ENCODE results near the gene PROM1. TPM values are rescaled to one million over a fixed set of nuclear protein-coding genes. Genes with fewer than 3 reads are reported as not detected.

PROM1 gene
- total RNA-seq, 6 experiments from 2014 or later, result 0.86 to 2.2 (median 1.3) TPM

DNA sequence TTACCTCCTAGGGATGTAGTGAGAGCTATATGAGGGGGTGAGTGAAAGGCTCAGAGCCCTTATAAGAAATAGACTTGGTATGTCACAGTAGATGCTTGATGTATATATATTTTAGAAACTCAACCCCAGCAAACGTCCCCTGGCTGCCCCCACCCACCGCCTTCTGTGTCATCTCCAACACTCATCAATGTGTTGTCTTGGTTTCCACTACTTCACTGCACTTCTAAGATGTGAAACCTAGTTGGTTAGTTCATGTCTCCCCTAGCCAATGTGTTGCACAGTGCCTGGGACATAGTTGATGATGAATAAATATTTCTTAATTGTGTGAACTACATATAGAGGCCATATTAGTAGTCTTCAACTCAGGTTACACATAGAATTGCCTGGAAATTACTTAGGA lies 125.3 kb downstream of the PROM1 start:
- intact Hi-C loops (cut with DNase I), result loop anchor here (10.0 kb wide), 2 partner anchors 74 to 154 kb away; no protein-coding TSS in a partner anchor
- ATAC-seq, result no peak
- 11% methylated on average over 1 of the region's 2 CpGs for WGBS (ENCODE audit: insufficient coverage, low coverage, low lambda C conversion rate, missing lambda C conversion rate)

DNA sequence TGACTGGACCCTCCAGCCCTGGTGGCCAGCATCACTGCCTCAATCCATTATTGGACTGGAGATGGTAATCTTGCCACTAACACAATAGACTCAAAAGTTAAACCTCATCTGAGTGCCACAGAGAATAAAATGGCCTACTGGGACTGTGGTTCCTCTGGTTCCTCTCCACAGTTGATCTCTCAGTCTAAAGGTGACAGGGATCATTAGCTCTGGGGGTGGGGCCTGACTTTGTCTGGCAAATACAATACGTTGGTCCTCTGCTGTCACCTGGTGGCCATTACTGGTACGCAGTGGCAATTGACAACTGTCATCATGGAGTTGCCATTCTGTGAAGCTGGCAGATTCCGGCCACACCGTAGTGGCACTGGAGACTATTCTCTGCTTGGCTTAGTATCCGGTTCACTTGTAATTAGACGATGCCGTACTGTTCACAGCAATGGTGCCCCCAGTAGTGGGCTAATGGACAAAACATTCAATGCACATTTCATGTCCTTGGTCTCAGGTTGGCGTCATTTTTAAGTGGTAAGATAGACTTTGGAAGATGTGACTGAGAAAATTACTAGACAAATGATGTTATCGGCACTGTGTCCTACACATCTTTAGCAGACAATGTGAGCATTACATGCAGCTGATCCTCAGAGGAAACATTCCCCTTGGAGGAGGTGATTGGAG lies 127.5 kb downstream of the PROM1 start:
- peak; percentile 100 for ATAC-seq
- H3K9me3 ChIP-seq, result no peaks in the 10 kb centered on the region
- H3K4me1 ChIP-seq, result no peaks in the 10 kb centered on the region
- TF ChIP-seq, protein P1, sequence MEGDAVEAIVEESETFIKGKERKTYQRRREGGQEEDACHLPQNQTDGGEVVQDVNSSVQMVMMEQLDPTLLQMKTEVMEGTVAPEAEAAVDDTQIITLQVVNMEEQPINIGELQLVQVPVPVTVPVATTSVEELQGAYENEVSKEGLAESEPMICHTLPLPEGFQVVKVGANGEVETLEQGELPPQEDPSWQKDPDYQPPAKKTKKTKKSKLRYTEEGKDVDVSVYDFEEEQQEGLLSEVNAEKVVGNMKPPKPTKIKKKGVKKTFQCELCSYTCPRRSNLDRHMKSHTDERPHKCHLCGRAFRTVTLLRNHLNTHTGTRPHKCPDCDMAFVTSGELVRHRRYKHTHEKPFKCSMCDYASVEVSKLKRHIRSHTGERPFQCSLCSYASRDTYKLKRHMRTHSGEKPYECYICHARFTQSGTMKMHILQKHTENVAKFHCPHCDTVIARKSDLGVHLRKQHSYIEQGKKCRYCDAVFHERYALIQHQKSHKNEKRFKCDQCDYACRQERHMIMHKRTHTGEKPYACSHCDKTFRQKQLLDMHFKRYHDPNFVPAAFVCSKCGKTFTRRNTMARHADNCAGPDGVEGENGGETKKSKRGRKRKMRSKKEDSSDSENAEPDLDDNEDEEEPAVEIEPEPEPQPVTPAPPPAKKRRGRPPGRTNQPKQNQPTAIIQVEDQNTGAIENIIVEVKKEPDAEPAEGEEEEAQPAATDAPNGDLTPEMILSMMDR (IDR thresholded peaks at IDR 0.05), result peak; percentile 85 to 97 (median 96)
- no peak for TF ChIP-seq POLR2A (IDR thresholded peaks at IDR 0.05)
- 36% methylated on average over 9 of the region's 9 CpGs for WGBS (ENCODE audit: insufficient coverage, low coverage, low lambda C conversion rate, missing lambda C conversion rate)
- no peaks in the 10 kb centered on the region for H3K36me3 ChIP-seq
- no peaks in the 10 kb centered on the region for H3K27me3 ChIP-seq
- intact Hi-C loops (cut with DNase I), result loop anchor here (10.0 kb wide), 2 partner anchors 72 to 152 kb away; no protein-coding TSS in a partner anchor
- H3K27ac ChIP-seq, result no peak overlapping the region
- DNase-seq, result peak; percentile 79 to 89 (median 82)
- no peak overlapping the region for H3K4me3 ChIP-seq

More for the DNA sequence above, 125.3 kb downstream of the PROM1 start:
- H3K27ac ChIP-seq, result no peak overlapping the region
- no peaks in the 10 kb centered on the region for H3K36me3 ChIP-seq
- H3K4me1 ChIP-seq, result no peaks in the 10 kb centered on the region
- no peak for TF ChIP-seq POLR2A (IDR thresholded peaks at IDR 0.05)
- TF ChIP-seq, protein P1 (IDR thresholded peaks at IDR 0.05), result no peak
- no peak overlapping the region for H3K4me3 ChIP-seq
- H3K9me3 ChIP-seq, result no peaks in the 10 kb centered on the region
- no peak for DNase-seq
- no peaks in the 10 kb centered on the region for H3K27me3 ChIP-seq

DNA sequence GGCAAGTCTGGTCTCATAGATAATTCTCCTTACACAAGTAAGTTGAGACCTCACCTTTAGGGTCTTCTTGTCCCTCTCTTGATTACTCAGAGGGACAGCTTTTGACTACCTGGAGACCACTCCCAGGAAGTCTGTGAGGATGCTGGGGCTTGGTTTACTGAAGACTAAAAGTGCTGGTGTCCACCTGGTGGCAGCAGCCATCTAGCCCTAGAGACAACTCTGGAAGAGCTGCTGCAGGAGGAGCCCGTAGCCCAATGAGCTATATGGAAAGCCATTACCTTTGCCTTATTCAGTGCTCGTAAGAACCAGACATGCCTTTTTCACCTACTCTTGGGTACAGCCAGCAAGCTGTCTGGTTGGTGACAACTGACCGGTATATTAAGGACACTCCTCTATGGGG lies 128.2 kb downstream of the PROM1 start:
- intact Hi-C loops (cut with DNase I), result loop anchor here (10.0 kb wide), 2 partner anchors 71 to 151 kb away; no protein-coding TSS in a partner anchor
- 90% methylated on average over 2 of the region's 3 CpGs for WGBS (ENCODE audit: insufficient coverage, low coverage, low lambda C conversion rate, missing lambda C conversion rate)
- H3K36me3 ChIP-seq, result no peaks in the 10 kb centered on the region
- ATAC-seq (peak in 1 of 4 donors; percentile 12), DNase-seq (no peak)
- H3K27ac ChIP-seq, result no peak overlapping the region
- H3K4me1 ChIP-seq, result no peaks in the 10 kb centered on the region
- TF ChIP-seq, protein P1 (IDR thresholded peaks at IDR 0.05), result no peak
- TF ChIP-seq POLR2A (IDR thresholded peaks at IDR 0.05), result no peak
- H3K9me3 ChIP-seq, result no peaks in the 10 kb centered on the region
- H3K27me3 ChIP-seq, result no peaks in the 10 kb centered on the region
- H3K4me3 ChIP-seq, result no peak overlapping the region

DNA sequence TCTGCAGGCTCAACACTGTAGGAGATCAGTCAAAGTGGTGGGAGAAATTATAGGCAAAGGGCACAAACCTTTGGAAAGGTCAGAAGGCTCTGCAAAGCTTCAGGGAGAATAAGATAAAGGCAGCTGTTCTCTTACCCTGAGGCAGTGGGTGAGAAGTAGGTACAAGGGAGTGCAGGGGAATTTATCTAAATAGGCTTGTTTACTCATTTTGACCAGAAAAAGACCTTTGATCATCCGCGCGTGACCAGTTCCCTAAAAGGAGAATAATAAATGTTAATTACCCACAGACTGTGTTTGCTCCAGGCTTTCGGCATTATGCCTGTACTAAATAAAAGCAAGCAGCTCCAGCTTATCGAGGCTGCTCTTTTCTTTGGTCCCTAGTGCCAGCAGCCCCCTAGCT lies 130.2 kb downstream of the PROM1 start:
- intact Hi-C loops (cut with DNase I), result loop anchor here (5.0 to 10.0 kb wide), 3 partner anchors 69 to 486 kb away; partner anchors contain the start of gene CC2D2A (in 1 of the 2)
- Histone ChIP-seq H3K27me3 (no peaks in the 10 kb centered on the region), H3K36me3 (no peaks in the 10 kb centered on the region), H3K27ac (no peak overlapping the region), H3K9me3 (no peaks in the 10 kb centered on the region), H3K4me3 (no peak overlapping the region), H3K4me1 (no peaks in the 10 kb centered on the region)
- TF ChIP-seq, protein P1 (IDR thresholded peaks at IDR 0.05), result no peak
- no peak for TF ChIP-seq POLR2A (IDR thresholded peaks at IDR 0.05)
- DNase-seq (no peak), ATAC-seq (no peak)
- 73% methylated on average over 4 of the region's 5 CpGs for WGBS (ENCODE audit: insufficient coverage, low coverage, low lambda C conversion rate, missing lambda C conversion rate)
